PFSK-1 (cell line): ENCODE measurements around the gene MGAT5.

Experiments
- FOXP2 ChIP-seq: optimal IDR thresholded peaks from 2 replicates; pipeline ENCODE3; 2011; ENCODE audit warnings: borderline replicate concordance, control low read depth, inconsistent platforms; ENCODE audit not compliant: insufficient read depth; ENCODE audit errors: extremely low read length, extremely low read depth
- POLR2AphosphoS5 ChIP-seq: IDR thresholded peaks from 2 replicates; pipeline ENCODE4 v1.6.1; 2012; ENCODE audit warnings: low read depth, mild to moderate bottlenecking, control low read depth, low read length, moderate library complexity
- SIN3A ChIP-seq: IDR thresholded peaks from 2 replicates; pipeline ENCODE4 v1.6.1; 2012; ENCODE audit warnings: mild to moderate bottlenecking, low read length, moderate library complexity, borderline replicate concordance; ENCODE audit not compliant: insufficient read depth
- TAF1 ChIP-seq: IDR thresholded peaks from 2 replicates; pipeline ENCODE4 v1.6.1; 2012; ENCODE audit warnings: low read length, control low read depth, borderline replicate concordance; ENCODE audit not compliant: insufficient read depth
- TF ChIP-seq, protein P1 (sequence below), 2 experiments: IDR thresholded peaks; 2 replicates each; pipeline versions ENCODE4 v1.6.1 to v1.8.0; 2011 to 2012; ENCODE audit warnings: low read depth in 2 of 2, low read length in 2 of 2, control low read depth in 1 of 2, inconsistent platforms in 1 of 2, mild to moderate bottlenecking in 1 of 2, moderate library complexity in 1 of 2; ENCODE audit not compliant: insufficient read depth in 1 of 2

MGAT5 gene

DNA sequence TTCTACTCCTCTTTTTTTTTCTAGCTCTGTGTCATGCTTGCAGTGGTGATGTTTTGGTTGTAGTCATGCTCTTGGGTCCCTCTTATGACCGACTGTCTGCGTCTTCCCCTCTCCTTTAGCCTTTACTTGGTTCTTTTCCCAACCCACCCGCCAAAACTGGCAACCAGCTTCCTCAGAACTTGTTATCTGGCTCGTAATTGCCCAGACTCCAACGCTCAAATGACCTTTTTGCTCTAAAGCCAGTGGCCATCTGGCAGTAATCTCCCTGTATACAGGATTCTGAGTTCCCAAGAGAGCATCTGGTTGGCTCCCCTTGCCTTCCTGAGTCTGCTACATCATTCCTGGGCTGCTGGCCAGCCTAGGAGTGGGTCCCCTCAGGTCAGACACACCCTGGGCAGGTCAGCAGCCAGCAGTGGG lies 147.2 kb downstream of the MGAT5 start:
- TF ChIP-seq FOXP2 (no peak), TAF1 (no peak)

- TF ChIP-seq, protein P1, sequence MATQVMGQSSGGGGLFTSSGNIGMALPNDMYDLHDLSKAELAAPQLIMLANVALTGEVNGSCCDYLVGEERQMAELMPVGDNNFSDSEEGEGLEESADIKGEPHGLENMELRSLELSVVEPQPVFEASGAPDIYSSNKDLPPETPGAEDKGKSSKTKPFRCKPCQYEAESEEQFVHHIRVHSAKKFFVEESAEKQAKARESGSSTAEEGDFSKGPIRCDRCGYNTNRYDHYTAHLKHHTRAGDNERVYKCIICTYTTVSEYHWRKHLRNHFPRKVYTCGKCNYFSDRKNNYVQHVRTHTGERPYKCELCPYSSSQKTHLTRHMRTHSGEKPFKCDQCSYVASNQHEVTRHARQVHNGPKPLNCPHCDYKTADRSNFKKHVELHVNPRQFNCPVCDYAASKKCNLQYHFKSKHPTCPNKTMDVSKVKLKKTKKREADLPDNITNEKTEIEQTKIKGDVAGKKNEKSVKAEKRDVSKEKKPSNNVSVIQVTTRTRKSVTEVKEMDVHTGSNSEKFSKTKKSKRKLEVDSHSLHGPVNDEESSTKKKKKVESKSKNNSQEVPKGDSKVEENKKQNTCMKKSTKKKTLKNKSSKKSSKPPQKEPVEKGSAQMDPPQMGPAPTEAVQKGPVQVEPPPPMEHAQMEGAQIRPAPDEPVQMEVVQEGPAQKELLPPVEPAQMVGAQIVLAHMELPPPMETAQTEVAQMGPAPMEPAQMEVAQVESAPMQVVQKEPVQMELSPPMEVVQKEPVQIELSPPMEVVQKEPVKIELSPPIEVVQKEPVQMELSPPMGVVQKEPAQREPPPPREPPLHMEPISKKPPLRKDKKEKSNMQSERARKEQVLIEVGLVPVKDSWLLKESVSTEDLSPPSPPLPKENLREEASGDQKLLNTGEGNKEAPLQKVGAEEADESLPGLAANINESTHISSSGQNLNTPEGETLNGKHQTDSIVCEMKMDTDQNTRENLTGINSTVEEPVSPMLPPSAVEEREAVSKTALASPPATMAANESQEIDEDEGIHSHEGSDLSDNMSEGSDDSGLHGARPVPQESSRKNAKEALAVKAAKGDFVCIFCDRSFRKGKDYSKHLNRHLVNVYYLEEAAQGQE (IDR thresholded peaks at IDR 0.05; ENCODE audit: insufficient read depth in 1 of 2, low read depth in 2 of 2, low read length in 2 of 2), result no peak
Measured at GRCh38 chr2:134401789-134402188, 147.9 kb downstream of the MGAT5 start.

DNA sequence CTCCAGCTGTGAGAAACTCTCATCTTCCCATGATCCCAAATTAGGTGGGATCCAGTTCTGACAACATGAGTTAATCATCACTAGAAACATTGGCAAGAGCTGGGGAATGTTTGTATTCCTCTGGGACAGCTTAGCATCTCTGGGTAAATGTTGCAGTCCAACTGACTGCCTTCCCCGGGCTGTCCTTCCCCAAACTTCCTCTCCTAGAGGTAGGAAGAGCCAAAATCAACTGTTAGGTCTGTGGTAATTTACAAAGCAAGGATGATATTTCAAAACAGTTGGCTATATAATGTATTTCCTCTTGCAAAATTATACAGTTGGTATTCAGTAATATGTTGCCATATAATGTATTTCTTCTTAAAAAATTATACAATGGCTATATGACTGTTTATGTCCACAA lies 148.5 kb downstream of the MGAT5 start:
- TF ChIP-seq SIN3A (no peak), POLR2AphosphoS5 (no peak), FOXP2 (no peak), TAF1 (no peak)
- TF ChIP-seq, protein P1 (IDR thresholded peaks at IDR 0.05; ENCODE audit: insufficient read depth in 1 of 2, low read depth in 2 of 2, low read length in 2 of 2), result no peak

GRCh38 chr2:134405611-134406081 lies 151.8 kb downstream of the MGAT5 start:
- TF ChIP-seq TAF1 (no peak), FOXP2 (no peak), POLR2AphosphoS5 (no peak), SIN3A (no peak)
- TF ChIP-seq, protein P1 (IDR thresholded peaks at IDR 0.05; ENCODE audit: insufficient read depth in 1 of 2, low read depth in 2 of 2, low read length in 2 of 2), result no peak

DNA sequence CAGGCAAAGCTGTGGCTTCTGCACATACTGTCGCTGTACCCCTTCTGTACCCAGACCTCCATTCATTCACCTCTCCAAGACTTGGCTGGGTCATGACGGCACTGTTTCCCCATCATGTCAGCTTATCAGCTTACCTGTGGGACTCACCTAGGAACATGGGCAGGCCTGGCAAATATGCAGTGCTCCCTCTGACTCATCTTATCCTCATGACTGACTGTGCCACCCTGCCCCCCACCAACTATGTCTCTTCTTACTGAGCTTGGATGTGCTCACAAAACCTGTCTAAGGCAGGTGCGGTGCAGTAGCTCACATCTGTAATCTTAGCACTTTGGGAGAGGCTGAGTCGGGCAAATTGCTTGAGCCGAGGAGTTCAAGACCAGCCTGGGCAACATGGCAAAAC lies 152.4 kb downstream of the MGAT5 start:
- TF ChIP-seq SIN3A (no peak), POLR2AphosphoS5 (no peak), TAF1 (no peak), FOXP2 (no peak)
- TF ChIP-seq, protein P1 (IDR thresholded peaks at IDR 0.05; ENCODE audit: insufficient read depth in 1 of 2, low read depth in 2 of 2, low read length in 2 of 2), result no peak

GRCh38 chr2:134406736-134407135 lies 152.9 kb downstream of the MGAT5 start:
- TF ChIP-seq TAF1 (no peak), POLR2AphosphoS5 (no peak), SIN3A (no peak), FOXP2 (no peak)
- TF ChIP-seq, protein P1 (IDR thresholded peaks at IDR 0.05; ENCODE audit: insufficient read depth in 1 of 2, low read depth in 2 of 2, low read length in 2 of 2), result no peak
